Astrocyte (in vitro differentiated cells and primary cell): ENCODE results near the gene GLTPD2.

ENCODE experiments used
- EZH2 ChIP-seq: IDR thresholded peaks from 2 replicates; pipeline ENCODE4 v1.6.1; 2012; ENCODE audit warnings: mild to moderate bottlenecking, low read length, inconsistent platforms; ENCODE audit not compliant: insufficient read depth
- TF ChIP-seq, protein P1 (sequence below): IDR thresholded peaks from 2 replicates; pipeline ENCODE4 v1.5.1; 2011; ENCODE audit warnings: low read depth, mild to moderate bottlenecking, inconsistent platforms, low read length, moderate library complexity; ENCODE audit not compliant: insufficient read depth

DNA sequence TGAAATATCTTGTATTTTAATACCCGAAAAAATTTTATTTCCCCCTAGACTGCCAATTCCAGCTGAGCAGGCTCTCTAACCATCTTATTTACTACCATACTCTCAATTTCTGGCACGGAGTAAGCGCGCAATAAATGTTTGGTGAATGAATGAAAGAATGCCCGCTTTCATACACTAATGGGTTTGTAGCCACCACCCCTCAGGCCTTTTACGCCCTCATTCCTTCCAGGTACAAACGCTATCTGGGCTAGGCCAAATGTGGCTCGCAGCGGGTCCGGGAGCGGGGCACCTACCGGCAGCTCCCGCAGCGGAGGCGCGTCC lies 17.7 kb downstream of the GLTPD2 start:
- TF ChIP-seq, protein P1, sequence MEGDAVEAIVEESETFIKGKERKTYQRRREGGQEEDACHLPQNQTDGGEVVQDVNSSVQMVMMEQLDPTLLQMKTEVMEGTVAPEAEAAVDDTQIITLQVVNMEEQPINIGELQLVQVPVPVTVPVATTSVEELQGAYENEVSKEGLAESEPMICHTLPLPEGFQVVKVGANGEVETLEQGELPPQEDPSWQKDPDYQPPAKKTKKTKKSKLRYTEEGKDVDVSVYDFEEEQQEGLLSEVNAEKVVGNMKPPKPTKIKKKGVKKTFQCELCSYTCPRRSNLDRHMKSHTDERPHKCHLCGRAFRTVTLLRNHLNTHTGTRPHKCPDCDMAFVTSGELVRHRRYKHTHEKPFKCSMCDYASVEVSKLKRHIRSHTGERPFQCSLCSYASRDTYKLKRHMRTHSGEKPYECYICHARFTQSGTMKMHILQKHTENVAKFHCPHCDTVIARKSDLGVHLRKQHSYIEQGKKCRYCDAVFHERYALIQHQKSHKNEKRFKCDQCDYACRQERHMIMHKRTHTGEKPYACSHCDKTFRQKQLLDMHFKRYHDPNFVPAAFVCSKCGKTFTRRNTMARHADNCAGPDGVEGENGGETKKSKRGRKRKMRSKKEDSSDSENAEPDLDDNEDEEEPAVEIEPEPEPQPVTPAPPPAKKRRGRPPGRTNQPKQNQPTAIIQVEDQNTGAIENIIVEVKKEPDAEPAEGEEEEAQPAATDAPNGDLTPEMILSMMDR, result no peak
- no peak for TF ChIP-seq EZH2
